HG03108 (cell line): ENCODE measurements around the gene MS4A4E.
"Not testable (repeated sequence)": the region's sequence is repeated elsewhere in the genome, so short reads cannot be mapped to it uniquely, and the experiment has no call there.

Source experiments
- ATAC-seq: cut with Tn5 transposase; IDR thresholded peaks from one replicate; pipeline ENCODE4 v1.9.1; 2021; ENCODE audit warnings: moderate library complexity; ENCODE audit not compliant: unreplicated experiment

Gene MS4A4E

DNA sequence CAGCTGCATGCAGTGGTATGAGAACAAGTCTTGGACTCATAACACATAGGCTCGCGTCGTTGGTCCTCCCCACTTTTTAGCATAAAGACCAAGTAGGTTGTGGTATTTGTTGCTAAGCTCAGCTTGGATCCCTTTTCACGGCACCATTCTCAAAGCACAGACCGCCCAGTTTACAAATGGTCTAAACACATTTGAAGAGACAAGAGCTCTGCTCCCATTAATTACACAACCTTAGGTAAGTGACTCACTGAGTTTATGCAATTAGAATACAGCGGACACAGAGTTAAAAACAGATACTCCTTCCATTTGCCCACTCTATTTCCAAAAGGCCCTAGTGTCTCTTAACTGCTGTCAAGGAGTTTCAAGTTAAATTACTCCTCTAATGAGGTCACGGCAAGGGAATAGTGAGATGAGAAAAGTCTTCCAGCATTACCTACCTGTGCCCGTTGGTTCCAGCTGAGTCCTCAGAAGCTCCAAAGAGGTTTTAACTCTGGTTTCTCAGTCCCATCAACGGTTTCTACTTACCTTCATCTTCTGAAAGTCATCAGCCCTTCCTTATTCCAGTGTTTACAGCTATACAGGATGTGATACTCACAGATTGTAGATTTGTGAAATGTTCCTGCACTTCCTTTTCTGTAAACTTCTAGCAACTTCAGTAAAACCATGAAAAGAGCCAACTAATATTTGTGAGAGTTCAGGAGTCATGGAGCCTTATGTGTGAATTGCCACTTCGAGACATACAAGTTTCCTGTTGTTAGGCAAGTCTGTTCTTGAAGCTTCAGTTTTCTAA, 60.2 kb downstream of the MS4A4E start, which contains the start of gene MS4A6A:
Gene MS4A6A (minus strand): TSS at position 543 of the 790 bp plus-strand sequence. CDS start 1,356 bp downstream, outside the sequence.
- ATAC-seq = no peak

DNA sequence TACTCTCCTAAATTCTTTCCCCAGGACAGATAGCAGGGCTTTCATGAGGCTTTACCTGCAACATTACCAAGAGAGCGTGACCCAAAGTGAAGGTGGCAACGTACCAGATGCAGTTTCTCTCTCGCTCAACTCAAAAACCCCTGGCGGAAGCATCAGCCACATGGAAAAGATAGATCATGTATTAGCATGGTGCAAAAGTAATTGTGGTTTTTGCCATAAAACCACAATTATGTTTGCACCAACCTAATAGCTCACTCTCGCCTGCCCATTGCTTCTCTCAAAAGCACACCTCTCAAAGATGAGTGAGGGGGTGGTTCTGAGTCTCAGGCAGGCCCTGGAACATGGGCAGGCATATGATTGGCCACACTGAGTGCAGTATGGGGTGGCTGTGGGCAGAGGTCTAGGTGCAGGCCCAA, 67.1 kb downstream of the MS4A4E start:
- ATAC-seq = peak; percentile 49

- ATAC-seq = no peak
Measured at GRCh38 chr11:60172011-60172410, 70.9 kb downstream of the MS4A4E start.

- no peak for ATAC-seq
Measured at GRCh38 chr11:60170566-60170965, 72.4 kb downstream of the MS4A4E start.

DNA sequence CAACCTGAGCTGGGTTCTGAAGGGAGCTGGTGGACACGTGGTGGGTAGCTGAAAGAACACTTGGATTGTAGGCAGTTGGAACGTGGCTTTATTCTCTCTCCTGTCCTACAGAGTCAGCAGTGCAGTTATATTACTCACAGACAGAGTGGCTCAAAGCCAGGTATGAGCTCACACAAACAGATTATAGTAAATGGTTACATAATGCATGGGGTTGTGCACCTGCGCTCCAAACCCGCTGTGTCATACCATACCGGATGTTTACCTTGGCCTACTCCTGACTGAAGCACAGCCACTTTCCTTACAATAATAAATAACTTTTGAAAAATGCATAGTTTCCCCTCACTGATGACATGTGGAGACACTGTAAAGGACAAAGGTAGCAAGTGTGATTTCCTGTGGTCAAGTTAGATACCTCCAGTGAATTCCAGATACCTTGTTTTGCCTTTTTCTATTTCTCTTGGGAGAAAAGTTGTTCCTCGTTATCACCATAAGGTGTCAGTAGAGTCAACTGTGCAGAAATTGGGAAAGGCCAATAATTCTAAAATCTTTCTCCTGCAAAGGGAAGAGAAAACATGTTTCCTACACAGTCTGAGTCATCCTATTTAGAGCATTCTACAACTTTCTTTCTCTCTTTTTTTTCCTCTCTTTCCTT, 73.5 kb downstream of the MS4A4E start:
- no peak for ATAC-seq

- ATAC-seq = no peak
Measured at GRCh38 chr11:60168306-60168705, 74.6 kb downstream of the MS4A4E start.

DNA sequence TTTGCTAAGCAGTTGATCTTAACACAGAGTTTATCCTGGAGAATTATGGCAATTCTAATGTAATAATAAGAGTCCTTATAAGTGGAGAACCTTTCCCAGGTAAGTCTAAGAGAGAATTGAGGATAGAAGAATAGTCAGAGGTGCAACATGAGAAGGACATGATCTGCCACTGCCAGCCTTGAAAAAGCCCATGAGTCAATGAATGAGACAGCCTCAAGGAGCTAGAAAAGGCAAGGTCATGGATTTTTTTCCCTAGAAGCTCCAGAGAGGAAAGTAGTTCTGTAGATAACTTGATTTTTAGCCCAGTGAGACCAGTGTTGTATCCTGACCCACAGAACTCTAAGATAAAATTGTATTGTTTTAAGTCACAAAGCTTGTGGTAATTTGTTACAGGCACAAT, 77.0 kb downstream of the MS4A4E start:
- ATAC-seq = no peak

DNA sequence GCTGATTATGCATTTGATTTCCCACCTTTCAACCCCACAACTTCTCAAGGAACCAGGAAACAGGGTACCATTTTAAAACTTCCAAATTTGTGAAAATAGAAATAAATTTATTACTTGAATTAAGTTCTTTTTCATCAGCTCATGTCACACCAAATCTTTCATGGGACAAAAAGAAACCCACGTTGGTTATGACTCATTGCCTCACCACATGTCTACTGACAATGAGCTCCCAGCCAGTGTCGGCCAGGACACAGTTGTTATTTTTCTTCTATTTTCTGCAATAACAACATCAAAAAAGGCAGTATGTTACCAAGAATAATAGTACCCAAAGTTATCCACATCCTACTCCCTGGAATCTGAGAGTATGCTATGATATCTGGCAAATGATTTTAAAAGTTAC, 77.4 kb downstream of the MS4A4E start:
- ATAC-seq = no peak

- ATAC-seq = no peak
Measured at GRCh38 chr11:60164550-60165075, 78.3 kb downstream of the MS4A4E start.

- ATAC-seq = no peak
Measured at GRCh38 chr11:60161766-60162165, 81.2 kb downstream of the MS4A4E start.

DNA sequence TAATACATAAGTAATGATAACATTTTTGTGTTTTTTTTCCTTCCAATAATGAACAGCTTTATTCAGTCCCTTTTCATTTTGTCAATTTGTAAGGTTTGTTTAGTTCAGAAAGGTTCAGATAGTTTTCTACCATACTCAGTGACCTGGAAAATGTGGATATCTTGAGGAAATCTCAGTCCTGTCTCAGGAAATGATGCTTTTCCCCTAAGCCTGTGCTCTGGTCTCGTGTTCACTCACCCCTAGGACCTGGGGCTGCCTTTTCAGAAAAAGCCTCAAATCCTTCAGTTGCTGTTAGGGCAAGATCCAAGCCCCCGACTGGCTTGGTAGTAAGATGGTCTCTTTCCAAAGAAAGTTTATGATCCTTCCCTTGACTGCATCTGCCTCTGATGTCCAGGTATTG, 81.8 kb downstream of the MS4A4E start:
- no peak for ATAC-seq

GRCh38 chr11:60159868-60160267, 83.1 kb downstream of the MS4A4E start:
- no peak for ATAC-seq

GRCh38 chr11:60159284-60159683, 83.7 kb downstream of the MS4A4E start:
- ATAC-seq = no peak

GRCh38 chr11:60158636-60159035, 84.3 kb downstream of the MS4A4E start:
- no peak for ATAC-seq

GRCh38 chr11:60155931-60156330, 87.0 kb downstream of the MS4A4E start:
- ATAC-seq = no peak

- not testable (repeated sequence) for ATAC-seq
Measured at GRCh38 chr11:60152727-60153126, 90.2 kb downstream of the MS4A4E start.

GRCh38 chr11:60150279-60150678, 92.7 kb downstream of the MS4A4E start:
- no peak for ATAC-seq
